HG02642 (cell line): ENCODE data around the gene MUC13.
A peak's percentile ranks its signal among the peaks of the same experiment; 100 is the strongest.

Experiments used
- ATAC-seq: cut with Tn5 transposase; IDR thresholded peaks from one replicate; pipeline ENCODE4 v1.9.1; 2021; ENCODE audit warnings: mild to moderate bottlenecking; ENCODE audit not compliant: unreplicated experiment, poor library complexity

Gene MUC13

GRCh38 chr3:124951511-124952281 is 17.1 kb upstream of the MUC13 start:
- no peak for ATAC-seq

- no peak for ATAC-seq
These were observed 15.5 kb upstream of the MUC13 start for GRCh38 chr3:124950026-124950425.

- ATAC-seq = no peak
These were observed 8.1 kb upstream of the MUC13 start for GRCh38 chr3:124942613-124943012.

- ATAC-seq = no peak
These were observed 7.2 kb upstream of the MUC13 start for GRCh38 chr3:124941771-124942170.

GRCh38 chr3:124939661-124940060 is 5.1 kb upstream of the MUC13 start:
- ATAC-seq = no peak

- no peak for ATAC-seq
These were observed 4.3 kb upstream of the MUC13 start for GRCh38 chr3:124938896-124939295.

- ATAC-seq = no peak
These were observed 2.5 kb upstream of the MUC13 start for GRCh38 chr3:124937049-124937448.

GRCh38 chr3:124935794-124936542 is 1.4 kb upstream of the MUC13 start:
- no peak for ATAC-seq

GRCh38 chr3:124935264-124935663 is 713 bp upstream of the MUC13 start:
- ATAC-seq = peak; percentile 42

- no peak for ATAC-seq
These were observed 6.0 kb downstream of the MUC13 start for GRCh38 chr3:124928333-124929202.

GRCh38 chr3:124927574-124928045 is 6.9 kb downstream of the MUC13 start:
- peak; percentile 74 for ATAC-seq

- ATAC-seq = no peak
These were observed 8.0 kb downstream of the MUC13 start for GRCh38 chr3:124926426-124927101.

GRCh38 chr3:124924741-124925140 is 9.8 kb downstream of the MUC13 start:
- ATAC-seq = no peak

- no peak for ATAC-seq
These were observed 10.7 kb downstream of the MUC13 start for GRCh38 chr3:124923833-124924232.

- ATAC-seq = no peak
These were observed 13.8 kb downstream of the MUC13 start for GRCh38 chr3:124920718-124921117.

GRCh38 chr3:124919756-124920155 is 14.8 kb downstream of the MUC13 start:
- ATAC-seq = no peak

GRCh38 chr3:124918524-124918923 is 16.0 kb downstream of the MUC13 start:
- no peak for ATAC-seq

GRCh38 chr3:124916837-124917409 is 17.6 kb downstream of the MUC13 start:
- no peak for ATAC-seq

GRCh38 chr3:124915254-124915653 is 19.3 kb downstream of the MUC13 start:
- ATAC-seq = no peak

GRCh38 chr3:124907957-124908356 is 26.6 kb downstream of the MUC13 start:
- ATAC-seq = no peak
